HG03103 (cell line): ENCODE measurements around the gene HNRNPDL.
A peak's percentile ranks its signal among the peaks of the same experiment; 100 is the strongest.
"Not testable (repeated sequence)": the region's sequence is repeated elsewhere in the genome, so short reads cannot be mapped to it uniquely, and the experiment has no call there.

Source experiments
- ATAC-seq: cut with Tn5 transposase; IDR thresholded peaks from one replicate; pipeline ENCODE4 v1.9.1; 2021; ENCODE audit warnings: low read depth; ENCODE audit not compliant: unreplicated experiment

Gene HNRNPDL

GRCh38 chr4:82430193-82430963 lies at the start of gene HNRNPDL, which contains the start of gene ENOPH1:
Gene HNRNPDL (minus strand): TSS chr4:82430462. CDS start chr4:82429690, 772 bp downstream.
Gene ENOPH1 (plus strand): TSS chr4:82430590. CDS start chr4:82430830, 240 bp downstream.
- ATAC-seq, result peak; percentile 61

- no peak for ATAC-seq
Measured at GRCh38 chr4:82479562-82479961, 49.3 kb upstream of the HNRNPDL start.

GRCh38 chr4:82477469-82477868 lies 47.2 kb upstream of the HNRNPDL start:
- ATAC-seq, result not testable (repeated sequence)

- ATAC-seq, result not testable (repeated sequence)
Measured at GRCh38 chr4:82475931-82476330, 45.7 kb upstream of the HNRNPDL start.

GRCh38 chr4:82473621-82474164 lies 43.4 kb upstream of the HNRNPDL start:
- ATAC-seq, result no peak

GRCh38 chr4:82473080-82473479 lies 42.8 kb upstream of the HNRNPDL start:
- not testable (repeated sequence) for ATAC-seq

GRCh38 chr4:82469791-82470345 lies 39.6 kb upstream of the HNRNPDL start:
- no peak for ATAC-seq

- ATAC-seq, result no peak
Measured at GRCh38 chr4:82467471-82467870, 37.2 kb upstream of the HNRNPDL start.

GRCh38 chr4:82463221-82463620 lies 33.0 kb upstream of the HNRNPDL start:
- no peak for ATAC-seq

- ATAC-seq, result peak; percentile 70
Measured at GRCh38 chr4:82462415-82462831, 32.2 kb upstream of the HNRNPDL start.

GRCh38 chr4:82461710-82462109 lies 31.4 kb upstream of the HNRNPDL start:
- ATAC-seq, result no peak

- ATAC-seq, result no peak
Measured at GRCh38 chr4:82458729-82459128, 28.5 kb upstream of the HNRNPDL start.

- no peak for ATAC-seq
Measured at GRCh38 chr4:82457266-82457665, 27.0 kb upstream of the HNRNPDL start.

GRCh38 chr4:82452026-82452425 lies 21.8 kb upstream of the HNRNPDL start:
- no peak for ATAC-seq

- ATAC-seq, result no peak
Measured at GRCh38 chr4:82450966-82451755, 20.9 kb upstream of the HNRNPDL start.

- no peak for ATAC-seq
Measured at GRCh38 chr4:82447886-82448285, 17.6 kb upstream of the HNRNPDL start.

- no peak for ATAC-seq
Measured at GRCh38 chr4:82439088-82439487, 8.8 kb upstream of the HNRNPDL start.

GRCh38 chr4:82437285-82438005 lies 7.2 kb upstream of the HNRNPDL start:
- no peak for ATAC-seq

GRCh38 chr4:82436780-82437179 lies 6.5 kb upstream of the HNRNPDL start:
- ATAC-seq, result no peak

- ATAC-seq, result no peak
Measured at GRCh38 chr4:82436130-82436529, 5.9 kb upstream of the HNRNPDL start.
